PC-3 (cell line): ENCODE results near the gene BLMH. TPM values are rescaled to one million over a fixed set of nuclear protein-coding genes. Genes with fewer than 3 reads are reported as not detected.
A peak's percentile ranks its signal among the peaks of the same experiment; 100 is the strongest.

Experiments
- ATAC-seq: fragments of 200-7000 bp; cut with Tn5 transposase; 2 replicates; pipeline ENCODE4 v1.9.1; 2020; ENCODE audit warnings: mild to moderate bottlenecking, moderate library complexity
- Bru-seq: library from RNA; stranded (reverse); fragments of 400-500 nt; gene quantifications from one replicate; lab custom pipeline; 2021; lab: Mats Ljungman, UMichigan
- BruChase-seq, 2 experiments: library from RNA; stranded (reverse); fragments of 400-500 nt; gene quantifications; one replicate each; lab custom pipeline; 2021; lab: Mats Ljungman, UMichigan
- BruUV-seq: library from RNA; stranded (reverse); fragments of 400-500 nt; replicated peaks from 2 replicates; lab custom pipeline; 2021; lab: Mats Ljungman, UMichigan
- CTCF ChIA-PET: fragments of 300-600 bp; sonication (Branson Sonifier 250); formaldehyde crosslinking; loops from one replicate; lab custom pipeline; 2022; ENCODE audit warnings: antibody characterized with exemption; lab: Charles Lee
- POLR2A ChIA-PET: fragments of 300-600 bp; sonication (Branson Sonifier 250); formaldehyde crosslinking; loops from one replicate; lab custom pipeline; 2022; ENCODE audit warnings: antibody characterized with exemption; ENCODE audit not compliant: unreplicated experiment; lab: Charles Lee
- DNase-seq: peaks from one replicate; pipeline ENCODE4 v3.0.0-alpha.2; 2015
- H2AFZ ChIP-seq: fragments of 300-600 bp; sonication (generic); 2 replicates; pipeline ENCODE4 v1.6.0; 2016; ENCODE audit warnings: antibody characterized with exemption, low read length
- H3F3A ChIP-seq: fragments of 300-600 bp; sonication (generic); one replicate; pipeline ENCODE4 v1.6.0; 2017; ENCODE audit warnings: antibody characterized with exemption, low read length, control low read depth, mild to moderate bottlenecking; ENCODE audit not compliant: unreplicated experiment
- H3K27ac ChIP-seq: fragments of 300-600 bp; sonication (generic); 2 replicates; pipeline ENCODE4 v1.5.1; 2016; ENCODE audit warnings: mild to moderate bottlenecking, low read length
- H3K27me3 ChIP-seq: fragments of 300-600 bp; sonication (generic); 2 replicates; pipeline ENCODE4 v1.6.1; 2016; ENCODE audit warnings: low read length, mixed read lengths
- H3K36me3 ChIP-seq: fragments of 300-600 bp; sonication (generic); 2 replicates; pipeline ENCODE4 v1.6.1; 2016; ENCODE audit warnings: low read depth, mixed run types, low read length, mixed read lengths
- H3K4me1 ChIP-seq: fragments of 300-600 bp; sonication (generic); 2 replicates; pipeline ENCODE4 v1.5.1; 2016; ENCODE audit warnings: low read length; ENCODE audit not compliant: insufficient read depth
- H3K4me2 ChIP-seq: fragments of 300-600 bp; sonication (generic); 2 replicates; pipeline ENCODE4 v1.6.0; 2016; ENCODE audit warnings: low read length
- H3K4me3 ChIP-seq: fragments of 300-600 bp; sonication (generic); 2 replicates; pipeline ENCODE4 v1.5.1; 2016; ENCODE audit warnings: mild to moderate bottlenecking, low read length, mixed read lengths
- H3K79me2 ChIP-seq: fragments of 300-600 bp; sonication (generic); 2 replicates; pipeline ENCODE4 v1.6.1; 2017; ENCODE audit warnings: low read length, mixed read lengths
- H3K9ac ChIP-seq: fragments of 300-600 bp; sonication (generic); 2 replicates; pipeline ENCODE4 v1.6.0; 2016; ENCODE audit warnings: mild to moderate bottlenecking, low read length
- H3K9me2 ChIP-seq: fragments of 300-600 bp; sonication (generic); replicated peaks from 2 replicates; pipeline ENCODE4 v1.6.1; 2016; ENCODE audit warnings: mixed run types, low read length, mixed read lengths
- H3K9me3 ChIP-seq: fragments of 300-600 bp; sonication (generic); 2 replicates; pipeline ENCODE4 v1.6.1; 2016; ENCODE audit warnings: low read length, mixed read lengths
- H4K20me1 ChIP-seq: fragments of 300-600 bp; sonication (generic); 2 replicates; pipeline ENCODE4 v1.6.1; 2016; ENCODE audit warnings: low read length, mixed read lengths
- CTCF ChIP-seq: fragments of 300-600 bp; sonication (generic); conservative IDR thresholded peaks from 2 replicates; pipeline ENCODE4 v1.5.1; 2017; ENCODE audit warnings: antibody characterized with exemption, low read depth, mild to moderate bottlenecking, low read length
- EZH2 ChIP-seq: fragments of 300-600 bp; sonication (generic); IDR thresholded peaks from one replicate; pipeline ENCODE4 v1.6.1; 2017; ENCODE audit warnings: antibody characterized with exemption, mild to moderate bottlenecking, low read length; ENCODE audit not compliant: unreplicated experiment
- EZH2phosphoT487 ChIP-seq: fragments of 300-600 bp; sonication (generic); IDR thresholded peaks from 2 replicates; pipeline ENCODE4 v1.6.1; 2018; ENCODE audit warnings: mild to moderate bottlenecking, antibody characterized with exemption, low read length, borderline replicate concordance
- intact Hi-C: fragments of 100-400 bp; cut with micrococcal nuclease; formaldehyde crosslinking; loops from 2 replicates; pipeline ENCODE4 v1.9.0; 2023
- long read RNA-seq: library from polyadenylated mRNA; unstranded; transcript quantifications from one replicate; pipeline ENCODE4 v2.0.0, GENCODE V29; 2021; ENCODE audit not compliant: unreplicated experiment
- total RNA-seq: library from RNA; depleted of rRNA; stranded (reverse); fragments of >200 nt; gene quantifications from 2 replicates; pipeline ENCODE4 v1.2.3, GENCODE V29; 2014; rRNA removed

Gene BLMH
- total RNA-seq, result 15.9 and 19.1 TPM in 2 replicates
- percentile 57 among the genes with signal in this experiment for Bru-seq, nascent RNA
- percentile 54 among the genes with signal in this experiment for BruChase-seq, experiment 1, labeled RNA remaining after a 6-hour chase
- BruChase-seq, experiment 2, labeled RNA remaining after a 2-hour chase, result percentile 48 among the genes with signal in this experiment
- long read RNA-seq, transcript BLMH-201 (12 exons, 2,365 nt), result major isoform, 19 of 27 reads
- long read RNA-seq, partial matches to known transcripts, result 2 of 27 reads
- long read RNA-seq, other reads (novel, unspliced or antisense), result 5 of 27 reads

- no peaks in the 10 kb centered on the region for H3K27me3 ChIP-seq
Observed at GRCh38 chr17:30291543-30292285, at the start of gene BLMH. Gene BLMH, minus strand, starts transcription at chr17:30291944. Its CDS starts 125 bp downstream, at chr17:30291819.

GRCh38 chr17:30340801-30341356, 49.1 kb upstream of the BLMH start:
- intact Hi-C loops, result loop anchor here (1.0 to 2.0 kb wide), 3 partner anchors 30 to 136 kb away; partner anchors contain the start of gene GOSR1
- no peaks in the 10 kb centered on the region for H3K9me2 ChIP-seq
- no peak overlapping the region for H3K4me3 ChIP-seq
- H3K9ac ChIP-seq, result no peak overlapping the region
- ChIA-PET CTCF (interaction anchor here (0.5 to 0.6 kb wide), 3 partner anchors 14 to 563 kb away, joined by 3 to 8 read pairs (median 4); no protein-coding TSS in a partner anchor), POLR2A (no interaction called here)
- no TSS peak for BruUV-seq
- H4K20me1 ChIP-seq, result no peaks in the 10 kb centered on the region
- ATAC-seq, result no peak
- DNase-seq, result peak; percentile 17
- H3K27me3 ChIP-seq, result no peaks in the 10 kb centered on the region
- H3K27ac ChIP-seq, result no peak overlapping the region
- no peaks in the 10 kb centered on the region; the same call in 1 of the 2 replicates for H3K36me3 ChIP-seq
- peaks cover 31% of the 10 kb centered on the region for H3K4me1 ChIP-seq
- H3F3A ChIP-seq, result peaks cover 4% of the 10 kb centered on the region
- H3K4me2 ChIP-seq, result peak overlapping the region; percentile 41
- peak overlapping the region; percentile 42; the same call in 1 of the 2 replicates for H2AFZ ChIP-seq
- no peak for TF ChIP-seq EZH2phosphoT487
- no peak for TF ChIP-seq EZH2
- no peak for TF ChIP-seq CTCF
- H3K79me2 ChIP-seq, result no peaks in the 10 kb centered on the region
- H3K9me3 ChIP-seq, result no peaks in the 10 kb centered on the region

More at GRCh38 chr17:30291543-30292285, at the start of gene BLMH:
- no TSS peak for BruUV-seq
- intact Hi-C loops, result no loop called here
- peak within 1 kb of the TSS; percentile 84 for H3K9ac ChIP-seq
- H3F3A ChIP-seq, result no peaks in the 10 kb centered on the region
- H4K20me1 ChIP-seq, result no peaks in the 10 kb centered on the region
- peaks cover 25% of the 10 kb centered on the region for H3K79me2 ChIP-seq
- TF ChIP-seq EZH2phosphoT487 (no peak), EZH2 (no peak), CTCF (no peak)
- H3K36me3 ChIP-seq, result peaks cover 4% of the 10 kb centered on the region; the same call in 1 of the 2 replicates
- peak within 1 kb of the TSS; percentile 97 for H2AFZ ChIP-seq
- H3K4me1 ChIP-seq, result peaks cover 9% of the 10 kb centered on the region
- DNase-seq, result peak; percentile 70
- no peaks in the 10 kb centered on the region for H3K9me2 ChIP-seq
- H3K9me3 ChIP-seq, result no peaks in the 10 kb centered on the region
- ChIA-PET CTCF (no interaction called here), POLR2A (interaction anchor here (1.0 kb wide), 1 partner anchor 16 kb away, joined by 4 read pairs; no protein-coding TSS in a partner anchor)
- peak within 1 kb of the TSS; percentile 96 for H3K4me3 ChIP-seq
- peak; percentile 81 for ATAC-seq
- H3K27ac ChIP-seq, result no peak within 1 kb of the TSS
- peak within 1 kb of the TSS; percentile 89 for H3K4me2 ChIP-seq
